Epithelial cell of proximal tubule (primary cell): ENCODE results near the gene STARD6. TPM values are rescaled to one million over a fixed set of nuclear protein-coding genes. Genes with fewer than 3 reads are reported as not detected.
A peak's percentile ranks its signal among the peaks of the same experiment; 100 is the strongest.
"Not testable (repeated sequence)": the region's sequence is repeated elsewhere in the genome, so short reads cannot be mapped to it uniquely, and the experiment has no call there.

Source experiments
- DNase-seq: peaks from one replicate; pipeline ENCODE4 v3.0.0-alpha.2; 2011; ENCODE audit warnings: low read depth
- H3K4me3 ChIP-seq: 2 replicates; pipeline ENCODE4 v1.5.1; 2011; ENCODE audit warnings: low read depth, mild to moderate bottlenecking, low read length
- CTCF ChIP-seq: conservative IDR thresholded peaks from 2 replicates; pipeline ENCODE4 v1.5.1; 2012; ENCODE audit warnings: low read depth, mild to moderate bottlenecking, low read length
- total RNA-seq: library from RNA; depleted of rRNA; stranded (reverse); fragments of >200 nt; gene quantifications from 2 replicates; pipeline ENCODE4 v1.2.3, GENCODE V29; 2015

Gene STARD6
- total RNA-seq, 1 donor from 2014 or later: not detected

GRCh38 chr18:54389143-54389505 lies 31.5 kb upstream of the STARD6 start:
- DNase-seq: no peak
- TF ChIP-seq CTCF: no peak
- H3K4me3 ChIP-seq: no peak overlapping the region

DNA sequence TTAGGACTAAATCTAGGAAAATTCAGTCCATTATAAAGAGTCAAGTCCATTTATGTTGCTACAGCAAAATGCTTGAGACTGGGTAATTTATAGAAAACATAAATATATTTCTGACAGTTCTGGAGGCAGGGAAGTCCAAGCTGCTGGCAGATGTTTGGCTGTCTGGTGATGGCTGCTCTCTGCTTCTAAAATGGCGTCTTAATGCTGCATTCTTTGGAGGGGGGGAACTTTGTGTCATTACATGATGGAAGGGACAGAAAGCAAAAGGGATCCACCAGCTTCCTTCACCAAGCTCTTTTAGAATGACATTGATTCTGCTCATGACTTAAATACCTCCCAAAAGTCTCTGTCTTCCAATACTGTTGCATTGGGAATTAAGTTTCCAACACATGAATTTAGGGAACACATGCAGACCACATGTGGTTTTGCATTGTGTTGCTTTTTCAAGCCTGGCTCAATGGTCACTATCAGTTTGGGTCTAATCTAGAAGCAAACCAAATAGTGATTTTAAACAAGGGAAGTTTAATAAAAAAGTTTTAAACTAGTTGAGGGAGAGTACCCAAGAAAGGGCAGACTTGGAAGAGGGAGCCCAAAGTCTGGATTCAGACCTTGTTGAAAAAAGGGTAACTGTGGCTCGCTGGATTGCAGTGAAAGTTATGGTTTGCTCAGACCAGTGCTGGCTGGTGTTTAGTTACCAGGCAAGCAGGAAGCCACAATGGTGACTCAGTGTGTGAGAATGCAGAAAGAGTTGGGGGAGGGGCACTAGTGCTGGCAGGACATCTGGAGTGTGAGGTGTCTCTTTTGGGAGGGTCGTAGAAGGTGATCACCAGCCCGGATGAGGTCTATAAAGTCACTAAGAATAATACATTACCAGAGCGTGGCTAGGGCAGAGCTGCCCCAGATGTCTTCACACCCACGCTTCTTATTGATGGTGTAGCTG lies 30.8 kb upstream of the STARD6 start:
- H3K4me3 ChIP-seq: no peak overlapping the region
- DNase-seq: peak; percentile 51
- no peak for TF ChIP-seq CTCF

- DNase-seq: no peak
- no peak for TF ChIP-seq CTCF
- no peak overlapping the region for H3K4me3 ChIP-seq
Observed at GRCh38 chr18:54387631-54388030, 30.0 kb upstream of the STARD6 start.

DNA sequence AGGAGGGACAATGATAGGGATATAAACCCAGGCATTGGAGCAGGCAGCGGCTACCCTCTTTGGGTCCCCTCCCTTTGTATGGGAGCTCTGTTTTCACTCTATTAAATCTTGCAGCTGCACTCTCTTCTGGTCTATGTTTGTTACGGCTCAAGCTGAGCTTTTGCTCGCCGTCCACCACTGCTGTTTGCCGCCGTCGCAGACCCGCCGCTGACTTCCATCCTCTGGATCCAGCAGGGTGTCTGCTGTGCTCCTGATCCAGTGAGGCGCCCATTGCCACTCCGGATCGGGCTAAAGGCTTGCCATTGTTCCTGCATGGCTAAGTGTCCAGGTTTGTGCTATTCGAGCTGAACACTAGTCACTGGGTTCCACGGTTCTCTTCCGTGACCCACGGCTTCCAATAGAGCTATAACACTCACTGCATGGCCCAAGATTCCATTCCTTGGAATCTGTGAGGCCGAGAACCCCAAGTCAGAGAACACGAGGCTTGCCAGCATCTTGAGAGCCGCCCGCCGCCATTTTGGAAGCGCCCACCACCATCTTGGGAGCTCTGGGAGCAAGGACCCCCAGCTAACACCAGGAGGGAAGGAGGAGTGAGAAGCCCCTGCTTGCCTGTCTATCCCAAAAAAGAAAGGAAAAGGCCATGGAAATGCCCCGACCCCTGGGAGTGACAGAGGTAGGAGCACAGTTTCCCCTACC lies 29.3 kb upstream of the STARD6 start:
- H3K4me3 ChIP-seq, DNase-seq: not testable (repeated sequence)

- no peak for DNase-seq
- TF ChIP-seq CTCF: no peak
- no peak overlapping the region for H3K4me3 ChIP-seq
Observed at GRCh38 chr18:54386043-54386442, 28.4 kb upstream of the STARD6 start.

DNA sequence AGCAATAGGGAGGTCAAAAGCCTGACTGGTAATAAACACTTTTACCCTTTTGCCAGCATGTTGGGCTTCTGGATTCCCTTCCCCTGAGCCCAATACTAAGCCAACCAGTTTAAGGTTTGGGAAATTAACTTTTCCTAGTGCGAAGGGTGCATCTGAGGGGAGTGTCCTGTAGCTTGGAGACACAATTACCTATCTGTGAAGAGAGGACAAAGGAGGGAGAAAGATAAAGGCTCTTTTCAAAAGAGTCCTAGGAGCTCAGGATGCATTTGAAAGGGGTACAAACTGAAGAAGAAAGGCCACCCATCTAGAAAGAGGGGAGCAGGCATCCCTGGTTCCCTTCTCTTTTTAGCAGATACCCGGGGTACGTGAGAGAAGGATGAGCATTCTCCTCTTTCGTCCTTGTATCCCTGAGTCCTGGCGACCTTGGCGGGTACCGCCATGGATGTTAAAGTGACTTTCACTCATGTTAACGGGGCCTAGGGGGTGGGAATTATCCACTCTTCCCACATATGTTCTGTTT lies 25.1 kb upstream of the STARD6 start:
- TF ChIP-seq CTCF: no peak
- DNase-seq: no peak
- H3K4me3 ChIP-seq: no peak overlapping the region

GRCh38 chr18:54382076-54382475 lies 24.4 kb upstream of the STARD6 start:
- no peak for TF ChIP-seq CTCF
- DNase-seq: no peak
- no peak overlapping the region for H3K4me3 ChIP-seq
